MCF 10A (cell line): Measurements from ENCODE around the gene UBE2D2. TPM values are rescaled to one million over a fixed set of nuclear protein-coding genes. Genes with fewer than 3 reads are reported as not detected.

Experiments
- BruUV-seq: library from RNA; stranded (reverse); fragments of 400-500 nt; replicated peaks from 2 replicates; lab custom pipeline; 2021; lab: Mats Ljungman, UMichigan
- CTCF ChIA-PET: fragments of 300-600 bp; sonication (Branson Sonifier 250); formaldehyde crosslinking; extraction: SDS; loops from one replicate; lab custom pipeline; 2021; ENCODE audit warnings: antibody characterized with exemption, inconsistent platforms; lab: Yijun Ruan, JAX
- POLR2A ChIA-PET: fragments of 300-600, 350-650 bp; sonication (Branson Sonifier 250); formaldehyde crosslinking; extraction: SDS; loops from one replicate; lab custom pipeline; 2020; ENCODE audit warnings: antibody characterized with exemption, inconsistent platforms; lab: Yijun Ruan, JAX
- DNase-seq: peaks from one replicate; pipeline ENCODE4 v3.0.0-alpha.2; 2018; ENCODE audit not compliant: unreplicated experiment
- H3K27ac Mint-ChIP-seq: one replicate; pipeline ENCODE4 v1.8.0; 2022; ENCODE audit warnings: mild to moderate bottlenecking, low read depth, mixed read lengths; ENCODE audit not compliant: unreplicated experiment
- H3K27me3 Mint-ChIP-seq: one replicate; pipeline ENCODE4 v1.8.0; 2022; ENCODE audit warnings: mixed read lengths; ENCODE audit not compliant: insufficient read depth, unreplicated experiment
- H3K36me3 Mint-ChIP-seq: one replicate; pipeline ENCODE4 v1.8.0; 2022; ENCODE audit warnings: mild to moderate bottlenecking, moderate library complexity, mixed read lengths; ENCODE audit not compliant: insufficient read depth, unreplicated experiment
- H3K4me1 Mint-ChIP-seq: one replicate; pipeline ENCODE4 v1.8.0; 2022; ENCODE audit warnings: mixed read lengths; ENCODE audit not compliant: insufficient read depth, unreplicated experiment
- H3K4me3 Mint-ChIP-seq: one replicate; pipeline ENCODE4 v1.8.0; 2022; ENCODE audit warnings: mild to moderate bottlenecking, moderate library complexity, mixed read lengths; ENCODE audit not compliant: unreplicated experiment
- H3K9me3 Mint-ChIP-seq: one replicate; pipeline ENCODE4 v1.8.0; 2022; ENCODE audit warnings: mixed read lengths; ENCODE audit not compliant: unreplicated experiment
- intact Hi-C: fragments of 100-400 bp; cut with micrococcal nuclease; formaldehyde crosslinking; loops from 2 replicates; pipeline ENCODE4 v1.14.1; 2022
- total RNA-seq: library from RNA; stranded (reverse); gene quantifications from 2 replicates; pipeline ENCODE4 v1.2.3, GENCODE V29; 2022
- TF ChIP-seq, protein P1 (sequence below): fragments of 200-600 bp; IDR thresholded peaks from one replicate; pipeline ENCODE4 v1.8.0; 2022; ENCODE audit warnings: antibody characterized with exemption, mild to moderate bottlenecking; ENCODE audit not compliant: unreplicated experiment

UBE2D2 gene
- total RNA-seq, 1 experiment from 2014 or later: 306 TPM

DNA sequence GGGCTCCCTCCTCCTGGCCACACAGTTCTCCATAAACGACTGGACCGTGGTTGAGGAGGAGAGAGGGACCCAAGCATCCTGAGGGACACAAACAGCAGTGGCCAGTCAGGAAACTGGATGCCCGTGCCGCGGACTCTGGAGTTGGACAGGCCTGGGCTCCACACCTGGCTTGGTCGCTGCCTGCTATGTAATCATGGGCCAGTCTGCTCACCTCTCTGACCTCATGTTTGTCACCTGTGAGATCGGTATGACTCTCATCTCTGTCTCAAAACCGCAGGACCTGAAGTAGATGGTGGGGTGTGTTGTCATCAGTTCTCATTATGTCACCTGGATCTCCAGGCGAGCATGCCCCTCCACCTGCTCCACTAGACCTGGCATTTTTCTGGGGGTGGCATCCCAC lies 101.5 kb downstream of the UBE2D2 start:
- peaks cover 26% of the 10 kb centered on the region for H3K4me1 Mint-ChIP-seq
- DNase-seq: no peak
- H3K27ac Mint-ChIP-seq: no peak overlapping the region
- H3K9me3 Mint-ChIP-seq: no peaks in the 10 kb centered on the region
- H3K4me3 Mint-ChIP-seq: no peak overlapping the region
- TF ChIP-seq, protein P1, sequence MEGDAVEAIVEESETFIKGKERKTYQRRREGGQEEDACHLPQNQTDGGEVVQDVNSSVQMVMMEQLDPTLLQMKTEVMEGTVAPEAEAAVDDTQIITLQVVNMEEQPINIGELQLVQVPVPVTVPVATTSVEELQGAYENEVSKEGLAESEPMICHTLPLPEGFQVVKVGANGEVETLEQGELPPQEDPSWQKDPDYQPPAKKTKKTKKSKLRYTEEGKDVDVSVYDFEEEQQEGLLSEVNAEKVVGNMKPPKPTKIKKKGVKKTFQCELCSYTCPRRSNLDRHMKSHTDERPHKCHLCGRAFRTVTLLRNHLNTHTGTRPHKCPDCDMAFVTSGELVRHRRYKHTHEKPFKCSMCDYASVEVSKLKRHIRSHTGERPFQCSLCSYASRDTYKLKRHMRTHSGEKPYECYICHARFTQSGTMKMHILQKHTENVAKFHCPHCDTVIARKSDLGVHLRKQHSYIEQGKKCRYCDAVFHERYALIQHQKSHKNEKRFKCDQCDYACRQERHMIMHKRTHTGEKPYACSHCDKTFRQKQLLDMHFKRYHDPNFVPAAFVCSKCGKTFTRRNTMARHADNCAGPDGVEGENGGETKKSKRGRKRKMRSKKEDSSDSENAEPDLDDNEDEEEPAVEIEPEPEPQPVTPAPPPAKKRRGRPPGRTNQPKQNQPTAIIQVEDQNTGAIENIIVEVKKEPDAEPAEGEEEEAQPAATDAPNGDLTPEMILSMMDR: no peak
- H3K27me3 Mint-ChIP-seq: no peaks in the 10 kb centered on the region
- BruUV-seq: no TSS peak
- ChIA-PET CTCF (interaction anchor here (0.7 to 4.1 kb wide), 3 partner anchors 10 to 29 kb away, joined by 3 to 49 read pairs (median 3); no protein-coding TSS in a partner anchor), POLR2A (interaction anchor here (1.2 to 3.6 kb wide), 2 partner anchors 12 to 13 kb away, joined by 3 to 97 read pairs; partner anchors contain the start of gene CXXC5)
- H3K36me3 Mint-ChIP-seq: peaks cover 5% of the 10 kb centered on the region
- intact Hi-C loops: no loop called here

DNA sequence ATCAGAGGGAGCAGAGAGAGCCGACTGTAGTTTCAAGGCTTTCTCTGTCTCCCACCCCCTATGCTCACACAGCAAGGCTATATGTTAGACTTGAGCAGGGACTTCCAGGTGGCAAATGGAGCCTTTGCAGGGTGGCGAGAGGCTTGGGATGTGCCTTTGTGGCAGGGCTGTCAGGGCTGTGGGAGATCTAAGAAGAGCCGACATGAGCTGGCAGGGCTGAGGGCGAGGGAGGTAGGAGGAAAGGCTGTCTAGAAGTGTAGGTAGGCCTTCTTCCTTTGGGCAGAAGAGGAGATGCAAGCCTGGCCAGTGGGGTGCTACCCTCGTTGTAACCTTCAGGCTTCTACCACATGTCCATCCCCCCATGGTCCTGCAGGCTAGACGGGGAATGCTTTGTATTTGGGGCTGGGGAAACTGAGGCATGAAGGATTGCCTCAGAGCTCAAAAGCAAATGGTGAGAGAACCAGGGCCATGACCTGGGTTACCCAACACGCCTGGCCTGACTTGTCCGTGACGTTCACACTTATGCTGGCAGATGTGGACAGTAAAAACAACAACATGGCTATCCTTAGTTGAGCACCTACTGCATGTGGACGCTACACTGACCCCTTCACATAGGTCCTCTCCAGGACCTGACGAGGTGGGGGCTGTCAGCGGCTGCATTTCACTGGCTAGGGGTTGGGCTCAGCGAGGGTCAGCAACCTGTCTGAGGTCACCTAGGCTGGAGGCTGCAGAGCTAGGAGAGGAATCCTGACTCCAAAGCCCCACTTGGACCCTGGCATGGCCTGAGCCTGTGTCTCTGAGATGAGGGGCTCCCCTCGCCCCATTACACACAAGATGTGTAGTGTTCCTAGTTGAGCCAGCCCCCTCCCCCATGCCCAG lies 102.3 kb downstream of the UBE2D2 start:
- peaks cover 5% of the 10 kb centered on the region for H3K36me3 Mint-ChIP-seq
- no peaks in the 10 kb centered on the region for H3K27me3 Mint-ChIP-seq
- POLR2A ChIA-PET: no interaction called here
- no peak overlapping the region for H3K4me3 Mint-ChIP-seq
- peaks cover 26% of the 10 kb centered on the region for H3K4me1 Mint-ChIP-seq
- no peak overlapping the region for H3K27ac Mint-ChIP-seq
- TF ChIP-seq, protein P1: no peak
- CTCF ChIA-PET: interaction anchor here (1.5 to 4.0 kb wide), 2 partner anchors 11 to 102 kb away, joined by 3 to 16 read pairs; no protein-coding TSS in a partner anchor
- no TSS peak for BruUV-seq
- intact Hi-C loops: no loop called here
- H3K9me3 Mint-ChIP-seq: no peaks in the 10 kb centered on the region
- DNase-seq: no peak

DNA sequence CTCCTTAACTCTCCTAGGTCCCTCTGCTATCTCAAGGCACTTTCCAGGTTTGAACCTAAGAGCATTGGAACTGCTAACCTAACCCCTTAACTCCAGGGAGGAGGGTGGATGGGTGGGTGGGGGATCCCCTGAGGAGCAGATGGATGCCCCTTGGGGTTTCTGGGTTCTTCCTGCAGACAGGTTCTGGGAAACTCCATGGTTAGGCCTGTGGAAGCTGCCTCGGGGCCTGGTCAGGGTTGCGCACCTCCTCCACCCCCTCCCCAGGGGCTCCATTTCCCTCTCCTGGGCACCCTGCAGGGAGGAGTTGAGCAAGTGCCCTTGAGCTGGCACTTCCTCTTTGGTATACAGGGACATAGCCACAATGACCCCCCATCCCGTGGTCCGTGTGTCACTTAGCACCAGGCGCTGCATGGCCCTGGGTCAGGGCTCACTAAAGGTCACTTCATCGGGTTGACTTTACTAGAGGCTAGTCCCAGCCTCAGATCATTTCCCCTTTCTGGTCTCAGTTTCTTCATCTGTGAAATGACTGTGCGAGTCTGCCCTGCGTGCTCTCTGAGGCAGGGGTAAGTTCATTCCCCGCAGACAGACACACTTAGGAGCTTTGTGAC lies 103.1 kb downstream of the UBE2D2 start:
- CTCF ChIA-PET: interaction anchor here (0.6 to 8.1 kb wide), 5 partner anchors 12 to 102 kb away, joined by 3 to 67 read pairs (median 3); no protein-coding TSS in a partner anchor
- H3K27me3 Mint-ChIP-seq: no peaks in the 10 kb centered on the region
- no peak overlapping the region for H3K4me3 Mint-ChIP-seq

More for the DNA sequence above, 103.1 kb downstream of the UBE2D2 start:
- peaks cover 20% of the 10 kb centered on the region for H3K4me1 Mint-ChIP-seq
- POLR2A ChIA-PET: interaction anchor here (1.1 kb wide), 1 partner anchor 17 kb away, joined by 3 read pairs; no protein-coding TSS in a partner anchor
- BruUV-seq: no TSS peak
- DNase-seq: no peak
- H3K9me3 Mint-ChIP-seq: no peaks in the 10 kb centered on the region
- H3K27ac Mint-ChIP-seq: no peak overlapping the region
- intact Hi-C loops: no loop called here
- TF ChIP-seq, protein P1: no peak
- H3K36me3 Mint-ChIP-seq: no peaks in the 10 kb centered on the region
